ENCODE measurements around the gene NTMT1. TPM values are rescaled to one million over a fixed set of nuclear protein-coding genes. Genes with fewer than 3 reads are reported as not detected.

NTMT1 gene
- total and polyA plus RNA-seq, 12 donors: 54.0 to 123 (median 61.9) TPM

DNA sequence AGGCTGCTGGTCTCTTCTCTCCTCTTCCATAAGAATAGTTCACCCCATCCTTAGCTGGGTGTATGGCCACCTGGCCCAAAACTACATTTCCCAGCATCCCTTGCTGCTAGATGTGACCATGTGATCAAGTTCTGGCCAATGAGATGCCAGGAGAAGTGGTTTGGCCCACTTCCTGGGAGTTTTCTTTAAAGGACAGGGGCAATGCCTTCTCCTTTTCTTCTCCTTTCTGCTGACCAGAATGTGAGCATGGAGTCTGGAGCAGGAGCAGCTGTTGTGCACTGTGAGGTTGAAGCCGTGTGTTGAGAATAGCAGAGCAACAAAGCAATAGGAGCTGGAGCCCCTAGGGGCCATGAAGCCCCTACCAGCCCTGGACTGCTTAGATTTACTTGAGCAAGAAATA lies 41.8 kb upstream of the NTMT1 start:
- 70 to 79% methylated on average over 1 of the region's 1 CpG for WGBS, 2 donors
- H3K4me1 ChIP-seq: peaks cover 0 to 8% (median 3%) of the 10 kb centered on the region in 9 donors
- peak in 1 of 2 donors; percentile 83 for DNase-seq
- H3K36me3 ChIP-seq: no peaks in the 10 kb centered on the region
- peak overlapping the region in 5 of 10 donors; percentile 34 to 59 (median 47) for H3K27ac ChIP-seq
- TF ChIP-seq, protein P1, sequence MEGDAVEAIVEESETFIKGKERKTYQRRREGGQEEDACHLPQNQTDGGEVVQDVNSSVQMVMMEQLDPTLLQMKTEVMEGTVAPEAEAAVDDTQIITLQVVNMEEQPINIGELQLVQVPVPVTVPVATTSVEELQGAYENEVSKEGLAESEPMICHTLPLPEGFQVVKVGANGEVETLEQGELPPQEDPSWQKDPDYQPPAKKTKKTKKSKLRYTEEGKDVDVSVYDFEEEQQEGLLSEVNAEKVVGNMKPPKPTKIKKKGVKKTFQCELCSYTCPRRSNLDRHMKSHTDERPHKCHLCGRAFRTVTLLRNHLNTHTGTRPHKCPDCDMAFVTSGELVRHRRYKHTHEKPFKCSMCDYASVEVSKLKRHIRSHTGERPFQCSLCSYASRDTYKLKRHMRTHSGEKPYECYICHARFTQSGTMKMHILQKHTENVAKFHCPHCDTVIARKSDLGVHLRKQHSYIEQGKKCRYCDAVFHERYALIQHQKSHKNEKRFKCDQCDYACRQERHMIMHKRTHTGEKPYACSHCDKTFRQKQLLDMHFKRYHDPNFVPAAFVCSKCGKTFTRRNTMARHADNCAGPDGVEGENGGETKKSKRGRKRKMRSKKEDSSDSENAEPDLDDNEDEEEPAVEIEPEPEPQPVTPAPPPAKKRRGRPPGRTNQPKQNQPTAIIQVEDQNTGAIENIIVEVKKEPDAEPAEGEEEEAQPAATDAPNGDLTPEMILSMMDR (IDR thresholded peaks at IDR 0.05): no peak
- no peak overlapping the region for H3K4me3 ChIP-seq
- ATAC-seq: peak; percentile 61 to 89 (median 84)
- intact Hi-C loops (cut with DNase I): no loop called here
- no peaks in the 10 kb centered on the region for H3K9me3 ChIP-seq
- H3K27me3 ChIP-seq: no peaks in the 10 kb centered on the region

DNA sequence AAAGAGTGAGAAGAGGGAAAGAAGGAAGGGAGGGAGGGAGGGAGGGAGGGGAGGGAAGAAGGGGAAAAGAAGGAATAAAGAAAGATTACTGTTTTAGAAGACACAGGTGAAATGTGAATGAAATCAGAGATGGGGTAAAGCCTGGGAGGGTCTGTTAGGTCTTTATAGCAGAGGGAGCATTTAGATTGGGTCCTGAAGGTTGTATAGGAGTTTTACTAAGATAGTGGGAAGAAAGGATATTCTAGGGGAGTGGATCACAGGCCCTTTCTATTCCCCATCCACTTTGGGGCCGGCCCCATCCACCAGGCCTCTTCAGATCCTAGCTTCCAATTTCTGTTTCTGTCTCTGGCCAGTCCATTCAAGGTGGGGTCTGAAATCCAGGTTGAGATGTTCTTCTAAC lies 40.6 kb upstream of the NTMT1 start:
- Histone ChIP-seq H3K36me3 (no peaks in the 10 kb centered on the region), H3K4me3 (no peak overlapping the region), H3K27ac (no peak overlapping the region), H3K27me3 (no peaks in the 10 kb centered on the region), H3K4me1 (peaks cover 0 to 8% (median 3%) of the 10 kb centered on the region in 9 donors), H3K9me3 (no peaks in the 10 kb centered on the region)
- DNase-seq (no peak), ATAC-seq (no peak)
- 100% methylated on average over 1 of the region's 1 CpG for WGBS, 2 donors
- intact Hi-C loops (cut with DNase I): no loop called here
- TF ChIP-seq, protein P1 (IDR thresholded peaks at IDR 0.05): no peak

DNA sequence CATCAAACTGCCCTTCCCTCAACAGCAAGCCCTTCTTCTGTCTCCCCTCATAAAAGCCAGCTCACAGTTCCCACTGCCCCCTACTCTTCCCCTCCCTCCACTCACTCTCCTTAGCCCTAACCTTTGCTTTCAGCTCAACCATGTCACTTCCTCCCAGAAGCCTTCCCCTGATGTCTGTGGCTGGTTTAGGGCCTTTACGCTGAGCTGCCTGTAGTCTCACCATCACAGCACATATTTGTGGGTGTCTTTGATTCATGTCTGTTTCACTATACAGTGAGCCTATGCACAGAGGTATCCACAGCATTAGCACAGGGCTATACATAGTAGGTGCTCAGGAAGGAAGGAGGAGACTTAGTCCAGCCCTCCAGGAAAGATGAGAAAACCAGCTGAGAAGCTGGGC lies 39.7 kb upstream of the NTMT1 start:
- DNase-seq (no peak), ATAC-seq (no peak)
- no peak overlapping the region for H3K4me3 ChIP-seq
- H3K27me3 ChIP-seq: no peaks in the 10 kb centered on the region
- 88 to 100% methylated on average over 1 of the region's 1 CpG for WGBS, 2 donors
- intact Hi-C loops (cut with DNase I): no loop called here
- no peaks in the 10 kb centered on the region for H3K9me3 ChIP-seq
- H3K36me3 ChIP-seq: no peaks in the 10 kb centered on the region
- no peak overlapping the region for H3K27ac ChIP-seq
- H3K4me1 ChIP-seq: peaks cover 0 to 8% (median 3%) of the 10 kb centered on the region in 9 donors
- TF ChIP-seq, protein P1 (IDR thresholded peaks at IDR 0.05): no peak

DNA sequence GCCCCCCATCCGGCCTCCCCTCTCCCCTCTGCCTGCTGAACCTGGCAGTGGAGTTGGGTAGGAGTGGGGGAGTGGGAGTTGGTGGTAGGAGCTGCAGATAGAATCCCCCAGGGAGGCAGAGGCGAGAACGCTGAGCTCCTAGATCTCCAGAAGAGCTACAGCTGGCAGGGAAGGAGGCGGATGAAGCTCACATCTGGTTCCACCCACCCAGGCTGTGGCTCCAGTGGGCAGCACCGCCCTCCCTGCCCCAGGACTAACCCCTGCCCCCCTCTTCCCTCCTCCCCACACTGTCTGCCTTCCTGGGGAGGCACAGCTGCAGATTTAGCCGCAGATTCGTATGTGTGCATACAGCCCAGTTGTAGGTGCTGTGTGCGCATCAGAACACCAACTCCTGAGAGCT lies 39.3 kb upstream of the NTMT1 start:
- Histone ChIP-seq H3K36me3 (no peaks in the 10 kb centered on the region), H3K4me3 (no peak overlapping the region), H3K27ac (no peak overlapping the region), H3K27me3 (no peaks in the 10 kb centered on the region), H3K9me3 (no peaks in the 10 kb centered on the region), H3K4me1 (peaks cover 0 to 8% (median 3%) of the 10 kb centered on the region in 9 donors)
- TF ChIP-seq, protein P1 (IDR thresholded peaks at IDR 0.05): no peak
- intact Hi-C loops (cut with DNase I): no loop called here
- DNase-seq (no peak), ATAC-seq (peak in 1 of 8 donors; percentile 5)
- 63 to 67% methylated on average over 6 to 8 of the region's 8 CpGs for whole genome bisulfite sequencing, 2 donors
